Stomach smooth muscle (tissue), 2 donors: ENCODE results near the gene ZBTB7C.

ENCODE experiments used
- H3K27ac ChIP-seq: one replicate; pipeline ENCODE4 v1.7.0; 2013; ENCODE audit warnings: mild to moderate bottlenecking, low read length, inconsistent platforms
- H3K27me3 ChIP-seq, 2 donors: one replicate each; pipeline ENCODE4 v1.7.0; 2013; ENCODE audit warnings: low read length in 2 of 2; ENCODE audit not compliant: insufficient read depth in 2 of 2, control insufficient read depth in 1 of 2
- H3K36me3 ChIP-seq, 2 donors: one replicate each; pipeline ENCODE4 v1.7.0; 2013; ENCODE audit warnings: low read length in 2 of 2; ENCODE audit not compliant: control insufficient read depth in 2 of 2, insufficient read depth in 2 of 2
- H3K4me1 ChIP-seq: one replicate; pipeline ENCODE4 v1.7.0; 2013; ENCODE audit warnings: low read length; ENCODE audit not compliant: control insufficient read depth, insufficient read depth
- H3K4me3 ChIP-seq, 2 donors: one replicate each; pipeline ENCODE4 v1.7.0; 2013; ENCODE audit warnings: low read length in 2 of 2
- H3K9ac ChIP-seq, 2 donors: one replicate each; pipeline ENCODE4 v1.7.0; 2013; ENCODE audit warnings: low read length in 2 of 2, mild to moderate bottlenecking in 1 of 2
- H3K9me3 ChIP-seq, 2 donors: one replicate each; pipeline ENCODE4 v1.7.0; 2013; ENCODE audit warnings: low read length in 2 of 2; ENCODE audit not compliant: control insufficient read depth in 2 of 2
- donor health status: healthy.
- donor health status: Pancreatic carcinoma.

Gene ZBTB7C

DNA sequence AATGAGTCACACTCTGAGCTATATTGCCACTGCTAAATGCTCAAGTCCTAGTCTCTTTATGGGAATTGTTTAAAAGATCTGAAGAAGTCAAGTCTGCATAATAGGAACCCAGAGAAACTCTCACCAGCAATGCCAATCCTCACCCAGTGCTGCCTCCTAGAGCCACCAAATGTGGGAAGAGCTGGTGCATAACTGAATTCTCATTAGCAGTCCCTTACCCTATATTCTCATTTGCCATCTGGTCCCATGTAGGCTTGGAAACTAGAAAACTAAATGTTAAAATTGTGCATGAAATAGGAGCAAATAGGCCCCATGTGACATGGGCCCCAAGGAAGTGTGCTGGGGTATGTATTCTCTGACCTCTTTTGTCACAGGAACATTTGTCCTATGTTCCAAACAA is 254.4 kb downstream of the ZBTB7C start:
- Histone ChIP-seq H3K9me3 (no peaks in the 10 kb centered on the region), H3K4me1 (peaks cover 14% of the 10 kb centered on the region), H3K27me3 (no peaks in the 10 kb centered on the region), H3K9ac (no peak overlapping the region), H3K4me3 (no peak overlapping the region), H3K36me3 (no peaks in the 10 kb centered on the region), H3K27ac (no peak overlapping the region)

DNA sequence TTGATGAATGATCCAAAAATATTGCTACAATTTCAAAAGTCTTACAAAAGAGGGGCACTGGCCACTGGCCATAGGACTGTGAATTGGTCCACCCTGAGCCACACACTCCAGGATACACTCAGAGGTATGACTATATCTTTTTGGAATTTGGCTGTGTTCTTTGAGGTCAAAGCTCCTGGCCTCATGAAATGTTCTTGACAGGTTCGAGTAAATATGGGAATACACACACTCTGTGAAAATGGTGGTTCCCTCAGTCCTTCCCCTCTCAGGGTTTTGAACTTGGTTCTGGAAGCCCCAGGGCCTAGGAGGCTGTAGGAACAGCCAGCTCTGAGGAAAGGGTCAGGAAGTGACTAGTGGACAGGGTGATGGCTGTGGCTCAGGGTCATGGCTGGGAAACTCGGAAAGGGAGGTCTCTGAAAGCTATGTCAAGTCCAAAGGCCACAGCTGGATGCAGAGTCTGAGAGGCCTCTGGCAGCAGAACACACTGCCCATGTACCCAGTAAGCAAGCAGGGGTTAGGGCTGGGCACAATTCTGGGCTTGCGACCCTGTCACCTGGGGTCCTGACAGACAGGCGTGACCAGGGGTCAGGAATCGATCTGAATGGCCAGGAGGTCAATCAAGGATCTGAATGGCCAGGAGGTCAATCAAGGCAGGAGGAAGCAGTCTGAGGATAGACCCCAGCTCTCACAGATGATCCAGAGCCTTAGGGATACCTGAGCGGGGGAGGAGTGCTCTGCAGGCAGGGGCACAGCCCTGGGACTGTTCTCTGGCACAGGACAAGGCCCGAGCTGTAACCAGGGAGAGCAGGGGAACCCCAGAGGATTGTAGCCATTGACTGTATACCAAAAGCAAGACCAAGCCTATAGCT is 255.3 kb downstream of the ZBTB7C start:
- H3K27ac ChIP-seq: no peak overlapping the region
- H3K36me3 ChIP-seq: no peaks in the 10 kb centered on the region
- no peak overlapping the region for H3K4me3 ChIP-seq
- no peaks in the 10 kb centered on the region for H3K27me3 ChIP-seq
- peaks cover 14% of the 10 kb centered on the region for H3K4me1 ChIP-seq
- no peak overlapping the region for H3K9ac ChIP-seq
- H3K9me3 ChIP-seq: no peaks in the 10 kb centered on the region

DNA sequence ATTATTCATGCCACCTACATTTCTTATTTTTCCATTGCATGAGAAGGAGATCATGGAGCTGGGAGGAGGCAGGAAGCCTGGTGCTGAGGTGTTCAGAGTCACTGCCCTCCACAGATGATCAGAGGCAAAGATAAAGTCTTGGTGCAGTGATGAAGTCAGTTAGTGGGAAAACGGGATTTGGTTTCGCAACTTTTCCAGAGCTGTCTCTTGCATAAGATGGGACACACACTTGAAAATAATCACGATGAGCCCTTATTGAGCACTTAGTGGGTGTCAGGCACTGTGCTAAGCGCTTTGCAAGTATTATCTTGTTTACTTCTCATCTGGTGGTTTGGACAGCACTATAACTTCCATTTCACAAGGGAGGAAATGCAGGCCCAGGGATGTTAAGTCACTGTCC is 256.6 kb downstream of the ZBTB7C start:
- Histone ChIP-seq H3K27ac (no peak overlapping the region), H3K36me3 (no peaks in the 10 kb centered on the region), H3K4me1 (peaks cover 14% of the 10 kb centered on the region), H3K4me3 (no peak overlapping the region), H3K27me3 (no peaks in the 10 kb centered on the region), H3K9ac (no peak overlapping the region), H3K9me3 (no peaks in the 10 kb centered on the region)

DNA sequence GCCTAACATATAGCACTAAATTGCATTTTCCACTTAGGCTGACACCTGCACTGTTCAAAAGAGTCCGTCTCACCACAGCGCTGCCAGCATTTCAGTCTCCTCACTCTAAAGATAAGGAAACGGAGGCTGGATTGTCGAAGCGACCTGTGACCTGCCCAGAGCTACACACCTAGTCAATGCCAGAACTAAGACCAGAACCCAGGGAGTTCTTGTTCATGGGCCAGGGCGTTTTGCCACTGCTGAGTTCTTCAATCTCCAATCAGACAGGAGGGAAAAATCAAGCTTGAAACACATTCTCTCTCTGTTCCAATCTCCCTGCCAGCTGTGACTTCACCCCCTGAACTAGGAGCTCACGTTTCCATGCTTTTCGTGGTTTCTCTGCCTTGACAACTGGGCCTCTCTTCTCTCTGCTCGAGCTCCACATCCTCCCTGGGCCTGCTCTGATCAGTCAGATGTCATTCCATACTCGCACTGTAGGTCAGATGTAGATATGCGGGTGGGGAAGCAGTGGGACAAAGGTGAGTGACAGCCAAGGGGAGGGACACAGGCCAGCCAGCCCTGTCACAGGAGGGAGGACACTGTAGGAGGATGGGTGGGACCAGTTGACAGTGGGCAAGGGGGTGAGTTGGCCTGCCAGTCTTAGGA is 257.6 kb downstream of the ZBTB7C start:
- no peak overlapping the region for H3K9ac ChIP-seq
- no peak overlapping the region for H3K4me3 ChIP-seq
- H3K27ac ChIP-seq: no peak overlapping the region
- peaks cover 14% of the 10 kb centered on the region for H3K4me1 ChIP-seq
- H3K36me3 ChIP-seq: no peaks in the 10 kb centered on the region
- no peaks in the 10 kb centered on the region for H3K27me3 ChIP-seq
- no peaks in the 10 kb centered on the region for H3K9me3 ChIP-seq

DNA sequence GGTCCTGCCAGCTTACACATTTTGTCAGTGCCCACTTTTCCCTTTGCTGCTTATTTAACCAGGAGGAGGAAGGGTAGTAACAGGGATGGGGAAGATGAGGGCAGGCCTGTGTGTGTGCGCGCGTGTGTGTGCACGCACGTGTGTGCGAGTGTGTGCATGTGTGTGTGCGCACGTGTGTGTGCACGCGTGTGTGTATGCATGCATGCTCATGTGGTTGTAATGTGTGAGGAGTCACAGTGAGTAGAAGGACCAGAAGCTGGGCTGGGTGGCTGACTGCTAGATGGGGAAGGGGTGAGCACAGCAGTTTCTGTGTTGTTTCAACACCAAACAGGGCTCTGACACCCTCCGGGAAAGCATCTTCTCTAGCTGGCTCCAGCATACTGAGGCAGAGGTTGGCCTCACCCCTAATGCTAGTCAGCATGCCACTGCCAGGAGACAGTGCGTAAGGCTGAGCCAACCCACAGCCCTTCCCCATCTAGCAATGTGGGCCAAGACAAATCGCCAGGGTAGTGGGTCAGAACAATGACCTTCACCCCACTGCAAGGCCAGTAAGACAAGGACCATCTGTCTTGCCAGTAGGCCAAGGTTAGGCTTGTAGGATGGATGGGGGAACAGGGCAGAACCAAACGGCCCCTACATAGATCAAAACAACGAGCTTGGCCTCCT is 260.0 kb downstream of the ZBTB7C start:
- Histone ChIP-seq H3K27me3 (no peaks in the 10 kb centered on the region), H3K36me3 (no peaks in the 10 kb centered on the region), H3K9ac (no peak overlapping the region), H3K4me3 (no peak overlapping the region), H3K9me3 (no peaks in the 10 kb centered on the region), H3K27ac (no peak overlapping the region), H3K4me1 (peaks cover 13% of the 10 kb centered on the region)

DNA sequence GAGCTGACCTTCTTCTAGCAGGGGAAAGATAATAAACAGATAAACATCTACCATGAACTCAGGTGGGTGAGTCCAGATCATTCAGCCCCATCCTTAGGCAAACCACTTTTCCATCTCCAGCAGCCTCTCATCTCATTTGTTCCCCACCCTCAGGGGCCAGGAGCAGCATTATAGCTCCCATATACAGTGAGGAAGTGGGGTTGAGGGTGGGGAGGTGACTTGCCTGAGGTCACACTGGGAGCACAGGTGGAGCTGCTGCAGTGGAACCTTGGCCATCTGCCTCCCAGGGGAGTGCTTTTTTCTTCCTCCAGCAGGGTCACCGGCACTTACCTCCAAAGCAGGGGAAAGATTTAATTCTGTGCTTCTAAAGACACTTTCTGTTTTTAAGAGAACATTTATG is 266.2 kb downstream of the ZBTB7C start:
- no peak overlapping the region for H3K4me3 ChIP-seq
- H3K27me3 ChIP-seq: peaks cover 0 to 4% of the 10 kb centered on the region in 2 donors
- H3K36me3 ChIP-seq: no peaks in the 10 kb centered on the region
- H3K4me1 ChIP-seq: peaks cover 8% of the 10 kb centered on the region
- H3K27ac ChIP-seq: no peak overlapping the region
- H3K9me3 ChIP-seq: no peaks in the 10 kb centered on the region
- H3K9ac ChIP-seq: no peak overlapping the region

DNA sequence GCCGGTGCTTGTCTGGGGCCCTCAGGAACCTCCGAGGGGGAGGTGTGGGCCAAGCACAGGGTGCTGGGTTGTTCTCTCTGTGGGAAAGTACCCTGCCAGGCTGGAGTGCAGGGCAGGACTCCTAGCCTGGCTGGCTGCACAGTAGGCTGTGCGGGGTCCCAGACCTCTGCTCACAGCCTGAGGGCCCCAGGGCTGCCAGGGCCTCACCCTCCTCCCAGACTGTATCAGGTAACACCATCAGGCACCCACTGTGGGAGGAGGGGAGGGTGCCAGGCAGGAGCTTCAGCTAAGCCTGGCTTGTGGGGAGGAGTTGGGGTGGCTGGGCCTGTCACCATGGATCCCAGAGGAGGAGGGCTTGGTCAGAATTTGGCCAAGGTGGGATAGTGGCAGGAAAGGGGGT is 266.8 kb downstream of the ZBTB7C start:
- Histone ChIP-seq H3K36me3 (no peaks in the 10 kb centered on the region), H3K4me3 (no peak overlapping the region), H3K27me3 (peaks cover 0 to 8% of the 10 kb centered on the region in 2 donors), H3K4me1 (peaks cover 8% of the 10 kb centered on the region), H3K9ac (no peak overlapping the region), H3K9me3 (no peaks in the 10 kb centered on the region), H3K27ac (no peak overlapping the region)

DNA sequence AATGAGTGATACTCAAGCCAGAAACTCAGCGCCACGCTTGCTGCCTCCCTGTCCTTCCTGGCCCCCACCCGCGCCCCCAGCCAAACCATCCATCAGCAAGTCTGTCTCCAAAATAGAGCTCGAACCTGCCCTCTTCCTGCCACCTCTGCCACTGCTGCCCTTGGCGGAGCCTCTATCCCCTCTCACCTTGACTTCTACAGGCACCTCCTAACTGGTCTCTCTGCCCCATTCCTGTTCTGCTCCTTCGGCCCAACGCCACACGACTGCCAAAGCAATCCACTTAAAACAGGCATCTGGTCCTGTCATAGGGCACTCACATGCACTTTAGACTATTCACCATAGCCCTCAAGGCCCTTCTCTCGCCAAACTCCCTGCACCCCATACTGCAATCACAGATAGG is 268.5 kb downstream of the ZBTB7C start:
- Histone ChIP-seq H3K4me3 (no peak overlapping the region), H3K36me3 (no peaks in the 10 kb centered on the region), H3K27me3 (peaks cover 2 to 23% of the 10 kb centered on the region in 2 donors), H3K27ac (no peak overlapping the region), H3K9me3 (no peaks in the 10 kb centered on the region), H3K9ac (no peak overlapping the region), H3K4me1 (peaks cover 17% of the 10 kb centered on the region)

DNA sequence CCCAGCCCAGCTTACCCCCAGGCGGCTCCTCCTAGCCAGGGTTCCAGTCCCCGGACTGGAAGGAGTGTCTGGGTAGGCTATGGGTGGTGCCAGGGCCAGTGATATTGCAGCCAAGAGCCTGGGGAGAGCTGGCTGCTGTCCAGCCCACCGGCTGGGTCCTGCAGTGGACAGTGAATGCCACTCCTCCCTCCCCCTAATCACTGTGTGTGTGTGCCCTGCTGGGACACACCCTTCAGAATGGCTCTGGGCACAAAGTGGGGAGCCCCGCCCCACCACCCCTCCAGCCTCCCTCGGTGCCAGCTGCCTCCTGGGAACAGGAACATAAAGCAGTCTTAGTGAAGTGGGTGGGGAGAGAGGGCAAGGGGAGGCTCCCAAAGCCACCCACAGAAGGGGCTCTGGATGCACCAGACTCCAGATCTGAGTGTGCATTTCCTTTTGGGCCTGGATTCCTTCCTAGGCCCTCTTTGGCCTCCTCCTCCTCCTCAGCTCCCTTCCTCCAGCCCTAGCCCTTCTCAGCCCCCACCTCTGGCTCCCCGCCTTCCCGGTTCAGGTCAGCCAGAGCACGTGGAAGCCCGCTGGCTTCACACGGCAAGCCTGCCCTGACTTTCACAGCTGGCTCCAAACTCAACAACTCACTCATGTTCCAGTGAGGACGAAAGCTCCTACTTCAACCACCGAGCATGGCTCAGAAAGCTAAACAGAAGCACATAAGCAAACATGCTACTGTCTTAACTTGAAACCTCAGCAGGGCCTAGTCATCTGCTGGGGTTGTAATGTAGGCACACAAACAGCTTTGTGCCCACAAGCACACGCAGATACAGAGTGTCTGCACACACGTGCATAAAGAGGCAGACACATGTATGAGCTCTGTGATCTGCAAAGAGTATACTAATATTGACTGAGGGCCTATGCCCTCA is 269.5 kb downstream of the ZBTB7C start:
- Histone ChIP-seq H3K9ac (no peak overlapping the region), H3K27me3 (peaks cover 10 to 34% of the 10 kb centered on the region in 2 donors), H3K27ac (no peak overlapping the region), H3K36me3 (no peaks in the 10 kb centered on the region), H3K9me3 (no peaks in the 10 kb centered on the region), H3K4me1 (peaks cover 19% of the 10 kb centered on the region), H3K4me3 (no peak overlapping the region)
